Erythroblast (primary cell): ENCODE measurements around the gene MYH16.

Experiments used
- GATA1 ChIP-seq: IDR thresholded peaks from 2 replicates; pipeline ENCODE4 v1.6.1; 2011; ENCODE audit warnings: low read depth, mild to moderate bottlenecking, control low read depth, low read length, moderate library complexity
- POLR2A ChIP-seq: IDR thresholded peaks from 2 replicates; pipeline ENCODE4 v1.6.1; 2011; ENCODE audit warnings: mild to moderate bottlenecking, low read length

DNA sequence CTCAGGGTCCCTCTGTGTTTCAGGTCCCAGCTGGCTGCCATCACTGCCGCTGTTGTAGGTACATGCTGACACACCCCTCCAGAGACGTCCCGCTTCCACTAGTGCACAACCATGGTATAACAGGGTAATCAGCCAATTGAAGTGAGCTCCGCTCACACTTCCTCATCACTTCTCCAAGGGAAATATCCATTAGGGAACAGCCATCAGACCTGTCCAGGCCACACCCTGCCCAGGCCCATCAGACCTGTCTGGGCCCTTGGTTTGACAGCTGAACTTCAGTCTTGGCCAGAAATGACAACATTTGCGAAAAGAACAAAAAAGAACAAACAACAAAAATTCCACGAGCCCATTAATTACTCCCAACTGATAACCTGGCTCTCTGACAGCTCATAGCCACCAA, 11.0 kb upstream of the MYH16 start:
- no peak for TF ChIP-seq POLR2A
- TF ChIP-seq GATA1 = no peak
